ENCODE results near the gene BCS1L.
A peak's percentile ranks its signal among the peaks of the same experiment; 100 is the strongest.

Gene BCS1L

DNA sequence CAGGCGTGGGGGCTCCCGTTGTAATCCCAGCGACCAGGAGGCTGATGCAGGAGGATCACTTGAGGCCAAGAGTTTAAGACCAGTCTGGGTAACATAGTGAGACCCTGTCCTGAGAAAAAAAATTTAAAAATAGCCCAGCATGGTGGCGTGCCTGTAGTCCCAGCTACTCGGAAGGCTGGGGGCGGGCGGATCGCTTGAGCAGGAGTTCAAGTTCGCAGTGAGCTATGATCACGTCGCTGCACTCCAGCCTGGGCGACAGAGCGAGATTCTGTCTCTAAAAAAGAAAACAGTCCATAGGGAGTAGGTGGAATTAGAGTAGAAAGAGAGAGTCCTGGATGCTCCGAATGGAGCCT, 50.8 kb downstream of the BCS1L start:
- DNase-seq (ENCODE audit: extremely low spot score): no peak
- CTCF ChIA-PET: interaction anchor here (0.6 to 2.3 kb wide), 11 partner anchors 9 to 240 kb away, joined by 3 to 12 read pairs (median 3); partner anchors contain the start of genes BCS1L and ZNF142
- POLR2A ChIA-PET: interaction anchor here (0.5 to 1.3 kb wide), 7 partner anchors 8 to 106 kb away, joined by 3 to 11 read pairs (median 4); partner anchors contain the start of genes BCS1L and ZNF142
- no peak for TF ChIP-seq ARNT (IDR thresholded peaks at IDR 0.05)
- TF ChIP-seq L3MBTL2 (conservative IDR thresholded peaks at IDR 0.05): no peak
- TF ChIP-seq ZNF384 (IDR thresholded peaks at IDR 0.05): no peak
- no peak for TF ChIP-seq TARDBP (IDR thresholded peaks at IDR 0.05)
- TF ChIP-seq CTBP1 (IDR thresholded peaks at IDR 0.05; ENCODE audit: borderline replicate concordance): no peak
- no peak for TF ChIP-seq LEF1 (IDR thresholded peaks at IDR 0.05; ENCODE audit: borderline replicate concordance)
- TF ChIP-seq SP1 (IDR thresholded peaks at IDR 0.05): no peak
- no peak for TF ChIP-seq BHLHE40 (IDR thresholded peaks at IDR 0.05; ENCODE audit: borderline replicate concordance)
- TF ChIP-seq SUZ12 (IDR thresholded peaks at IDR 0.05): no peak
- no peak for TF ChIP-seq FOXM1 (IDR thresholded peaks at IDR 0.05; ENCODE audit: borderline replicate concordance)
- TF ChIP-seq, protein P1, sequence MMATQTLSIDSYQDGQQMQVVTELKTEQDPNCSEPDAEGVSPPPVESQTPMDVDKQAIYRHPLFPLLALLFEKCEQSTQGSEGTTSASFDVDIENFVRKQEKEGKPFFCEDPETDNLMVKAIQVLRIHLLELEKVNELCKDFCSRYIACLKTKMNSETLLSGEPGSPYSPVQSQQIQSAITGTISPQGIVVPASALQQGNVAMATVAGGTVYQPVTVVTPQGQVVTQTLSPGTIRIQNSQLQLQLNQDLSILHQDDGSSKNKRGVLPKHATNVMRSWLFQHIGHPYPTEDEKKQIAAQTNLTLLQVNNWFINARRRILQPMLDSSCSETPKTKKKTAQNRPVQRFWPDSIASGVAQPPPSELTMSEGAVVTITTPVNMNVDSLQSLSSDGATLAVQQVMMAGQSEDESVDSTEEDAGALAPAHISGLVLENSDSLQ (IDR thresholded peaks at IDR 0.05): no peak
- no peak for TF ChIP-seq NFRKB (IDR thresholded peaks at IDR 0.05)
- no peak for TF ChIP-seq HDGF (IDR thresholded peaks at IDR 0.05; ENCODE audit: borderline replicate concordance)
- no peak for TF ChIP-seq ELF4 (IDR thresholded peaks at IDR 0.05)
- TF ChIP-seq FOXA1 (IDR thresholded peaks at IDR 0.05): no peak
- TF ChIP-seq FOXK2 (IDR thresholded peaks at IDR 0.05): no peak

DNA sequence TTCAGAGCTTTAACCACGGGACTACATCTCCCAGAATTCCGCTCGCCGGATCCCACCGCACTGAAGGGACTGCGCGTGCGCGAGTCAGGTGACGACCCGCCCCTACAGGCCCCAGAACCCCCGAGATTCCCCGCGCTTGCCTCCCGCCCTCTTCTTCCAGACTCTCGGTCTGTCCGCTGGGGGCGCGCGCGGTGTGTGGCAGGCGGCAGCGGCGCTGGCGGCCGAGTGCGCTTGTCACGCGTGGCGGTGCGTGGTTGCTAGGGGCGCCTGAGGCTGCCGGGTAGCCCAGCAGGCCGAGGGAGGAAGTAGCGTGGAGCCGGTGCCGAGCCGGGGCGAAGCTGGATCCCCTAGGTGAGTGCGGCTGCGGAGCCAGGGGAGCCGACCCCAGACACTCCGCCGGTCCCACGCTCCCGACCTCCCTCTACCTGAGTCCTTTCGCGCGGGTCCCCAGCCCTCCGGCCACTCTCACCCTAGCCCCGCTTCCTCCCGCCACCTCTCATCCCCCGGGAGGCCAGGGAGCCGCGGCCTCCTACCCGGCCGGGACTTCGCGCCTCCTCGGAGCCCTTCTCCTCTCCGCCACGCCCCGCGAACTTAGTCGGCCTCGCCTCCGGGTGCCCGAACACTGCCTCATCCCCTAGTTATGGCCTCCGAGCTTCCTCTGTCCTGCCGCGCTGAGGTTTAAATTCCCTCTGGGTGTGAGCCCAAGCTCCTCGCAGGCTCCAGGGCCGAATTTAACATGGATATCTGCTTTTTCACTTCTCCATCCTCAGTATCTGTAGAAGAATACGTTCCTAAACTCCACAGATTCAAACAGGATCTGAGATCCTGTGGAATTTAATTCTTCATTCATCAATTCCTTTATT, 51.4 kb downstream of the BCS1L start, which contains the start of gene TTLL4:
Gene TTLL4, plus strand, starts transcription at position 149 of the 863 bp plus-strand sequence. CDS start 26,842 bp downstream, outside the sequence.
- DNase-seq (ENCODE audit: extremely low spot score): peak; percentile 99
- TF ChIP-seq NFRKB (IDR thresholded peaks at IDR 0.05) (no peak), ARNT (IDR thresholded peaks at IDR 0.05) (no peak), FOXA1 (IDR thresholded peaks at IDR 0.05) (no peak), TARDBP (IDR thresholded peaks at IDR 0.05) (peak; percentile 97), L3MBTL2 (conservative IDR thresholded peaks at IDR 0.05) (peak; percentile 78)
- POLR2A ChIA-PET: interaction anchor here (0.5 to 1.3 kb wide), 7 partner anchors 9 to 105 kb away, joined by 3 to 11 read pairs (median 4); partner anchors contain the start of genes BCS1L and ZNF142
- CTCF ChIA-PET: interaction anchor here (0.6 to 2.3 kb wide), 12 partner anchors 8 to 239 kb away, joined by 3 to 12 read pairs (median 4); partner anchors contain the start of genes BCS1L and ZNF142

DNA sequence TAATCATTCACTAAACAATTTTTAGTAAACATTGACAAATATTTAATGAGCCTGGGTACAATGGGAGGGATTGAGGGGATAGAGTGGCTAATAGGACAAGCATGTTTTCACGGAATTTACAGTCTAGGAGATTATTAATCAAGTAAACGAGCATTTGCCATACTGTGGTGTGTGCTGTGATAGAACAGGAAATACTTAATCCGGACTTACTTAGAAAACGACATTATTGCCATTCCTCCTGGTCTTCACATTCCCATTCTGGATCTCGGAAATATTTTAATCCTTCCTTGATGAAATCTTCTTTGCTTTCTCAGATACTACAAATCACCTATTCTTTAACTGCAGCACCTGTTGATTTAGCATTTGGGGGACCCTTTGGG, 52.1 kb downstream of the BCS1L start:
- DNase-seq (ENCODE audit: extremely low spot score): no peak
- TF ChIP-seq, protein P1 (IDR thresholded peaks at IDR 0.05): no peak
- no peak for TF ChIP-seq BHLHE40 (IDR thresholded peaks at IDR 0.05; ENCODE audit: borderline replicate concordance)
- TF ChIP-seq ZNF384 (IDR thresholded peaks at IDR 0.05): 0 out of 2 replicates have a peak, but pooled peaks have one; percentile 16
- CTCF ChIA-PET: interaction anchor here (0.6 to 2.3 kb wide), 4 partner anchors 10 to 318 kb away, joined by 3 to 12 read pairs (median 4); partner anchors contain the start of gene WNT6
- POLR2A ChIA-PET: no interaction called here
